Suprapubic skin (tissue), 4 donors: ENCODE data around the gene SHFL. TPM values are rescaled to one million over a fixed set of nuclear protein-coding genes. Genes with fewer than 3 reads are reported as not detected.

Experiments used
- DNase-seq, 2 donors: peaks; one replicate each; pipeline ENCODE4 v3.0.0-alpha.2; 2019; ENCODE audit warnings: low spot score in 2 of 2
- H3K27ac ChIP-seq: fragments of 200-600 bp; sonication (generic); one replicate; pipeline ENCODE4 v1.5.1; 2019
- H3K27me3 ChIP-seq: fragments of 200-600 bp; sonication (generic); one replicate; pipeline ENCODE4 v1.5.1; 2019
- H3K36me3 ChIP-seq: fragments of 200-600 bp; sonication (generic); one replicate; pipeline ENCODE4 v1.5.1; 2019
- H3K4me1 ChIP-seq: fragments of 200-600 bp; sonication (generic); one replicate; pipeline ENCODE4 v1.5.1; 2019
- H3K4me3 ChIP-seq: fragments of 200-600 bp; sonication (generic); one replicate; pipeline ENCODE4 v1.5.1; 2019; ENCODE audit warnings: mild to moderate bottlenecking
- H3K9me3 ChIP-seq: fragments of 200-600 bp; sonication (generic); one replicate; pipeline ENCODE4 v1.5.1; 2019
- CTCF ChIP-seq, 2 donors: fragments of 200-600 bp in 1 of 2; fragments of 450-650 bp in 1 of 2; sonication (generic) in 1 of 2; IDR thresholded peaks; one replicate each; pipeline ENCODE4 v1.5.1; 2016 to 2019; ENCODE audit warnings: antibody characterized with exemption in 2 of 2, mild to moderate bottlenecking in 1 of 2, moderate library complexity in 1 of 2
- EP300 ChIP-seq: sonication (generic); formaldehyde crosslinking; IDR thresholded peaks from one replicate; pipeline ENCODE4 v1.6.1; 2017; ENCODE audit warnings: antibody characterized with exemption
- POLR2A ChIP-seq, 2 donors: fragments of 450-650 bp; IDR thresholded peaks; one replicate each; pipeline ENCODE4 v1.6.1; 2017; ENCODE audit warnings: antibody characterized with exemption in 2 of 2, mild to moderate bottlenecking in 2 of 2, moderate library complexity in 2 of 2
- POLR2AphosphoS5 ChIP-seq, 3 donors: sonication (generic); formaldehyde crosslinking; IDR thresholded peaks; one replicate each; pipeline ENCODE4 v1.6.1; 2017; ENCODE audit warnings: antibody characterized with exemption in 3 of 3
- WGBS: methylation state at CpG from one replicate; pipeline ENCODE4 v1.1.5; 2018; 5-methylcytosine and 5-hydroxymethylcytosine counted together
- total RNA-seq, 4 donors: library from RNA; depleted of rRNA; stranded (reverse); fragments of >200 nt; gene quantifications; one replicate each; pipeline ENCODE4 v1.1.0, GENCODE V29; 2016

Gene SHFL
- total RNA-seq, 4 donors from 2014 or later = 11.8 to 26.7 (median 22.3) TPM

DNA sequence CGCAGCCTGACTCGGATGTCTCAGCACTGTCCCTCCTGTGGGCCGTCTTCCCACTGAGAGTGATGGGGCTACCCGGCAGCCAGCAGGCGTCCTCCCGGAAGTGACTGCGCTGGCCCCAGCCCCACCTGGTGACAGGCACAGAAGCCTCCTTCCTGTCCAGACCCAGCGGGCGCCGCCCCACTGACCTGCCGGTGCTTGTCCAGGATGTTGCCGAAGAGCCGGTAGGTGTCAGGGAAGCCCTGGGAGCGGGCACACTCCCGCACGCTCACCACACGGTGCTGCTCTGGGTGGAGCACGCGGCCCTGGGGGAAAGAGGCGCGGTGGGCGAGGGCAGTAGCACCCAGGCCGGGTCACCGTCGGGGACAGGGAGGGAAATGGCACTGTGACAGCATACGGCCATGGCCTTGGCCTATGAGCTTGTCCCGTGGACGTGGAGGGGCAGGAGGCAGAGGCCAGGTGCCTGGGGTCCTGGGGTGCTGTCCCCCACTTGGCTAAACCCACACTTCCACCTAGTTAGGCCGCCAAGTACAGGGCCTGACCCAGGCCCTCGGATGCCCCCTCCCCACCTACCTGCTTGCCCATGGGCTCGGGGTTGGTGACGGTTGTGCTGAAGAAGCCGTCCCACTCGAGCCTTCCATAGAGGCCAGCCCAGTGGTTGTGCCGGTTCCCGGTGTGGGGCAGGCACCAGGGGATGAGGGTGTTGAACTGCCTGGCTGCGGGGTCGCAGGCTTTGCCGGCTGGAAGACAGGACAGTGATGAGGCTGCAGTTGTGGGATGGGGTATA, 49.6 kb downstream of the SHFL start:
- H3K9me3 ChIP-seq = no peaks in the 10 kb centered on the region
- WGBS = 82% methylated on average over 32 of the region's 39 CpGs
- no peaks in the 10 kb centered on the region for H3K27me3 ChIP-seq
- no peak overlapping the region for H3K27ac ChIP-seq
- H3K4me3 ChIP-seq = no peak overlapping the region
- H3K4me1 ChIP-seq = no peaks in the 10 kb centered on the region
- peaks cover 82% of the 10 kb centered on the region for H3K36me3 ChIP-seq
- TF ChIP-seq POLR2A (IDR thresholded peaks at IDR 0.05) = no peak
- no peak for TF ChIP-seq CTCF (IDR thresholded peaks at IDR 0.05)
- TF ChIP-seq POLR2AphosphoS5 (IDR thresholded peaks at IDR 0.05) = no peak
- TF ChIP-seq EP300 = no peak
- DNase-seq = no peak

DNA sequence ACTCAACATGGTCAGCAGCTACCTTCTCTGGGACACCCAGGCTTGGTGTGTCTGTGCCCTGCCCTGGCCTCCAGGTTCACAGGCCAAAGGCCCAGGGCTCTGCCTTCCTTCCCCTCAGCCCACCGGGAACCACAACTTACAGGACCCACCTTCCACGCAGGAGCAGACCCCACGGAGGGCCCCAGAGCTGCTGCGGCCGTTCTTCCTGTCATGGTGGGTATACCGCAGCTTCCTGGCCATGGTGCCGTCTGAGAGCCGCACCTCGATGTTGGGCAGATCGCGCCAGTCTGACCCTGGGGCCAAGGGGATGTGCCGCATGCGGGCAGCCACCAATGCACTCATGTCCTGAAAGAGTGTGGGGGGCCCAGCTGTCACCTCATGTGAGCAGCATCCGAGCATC, 50.8 kb downstream of the SHFL start:
- no peak for TF ChIP-seq EP300
- no peak for TF ChIP-seq CTCF (IDR thresholded peaks at IDR 0.05)
- no peak for TF ChIP-seq POLR2AphosphoS5 (IDR thresholded peaks at IDR 0.05)
- no peak for TF ChIP-seq POLR2A (IDR thresholded peaks at IDR 0.05)
- H3K4me1 ChIP-seq = no peaks in the 10 kb centered on the region
- WGBS = no CpG with 5 or more reads among the region's 14 CpGs
- H3K9me3 ChIP-seq = no peaks in the 10 kb centered on the region
- no peak overlapping the region for H3K27ac ChIP-seq
- peaks cover 94% of the 10 kb centered on the region for H3K36me3 ChIP-seq
- H3K4me3 ChIP-seq = no peak overlapping the region
- H3K27me3 ChIP-seq = no peaks in the 10 kb centered on the region
- no peak for DNase-seq

DNA sequence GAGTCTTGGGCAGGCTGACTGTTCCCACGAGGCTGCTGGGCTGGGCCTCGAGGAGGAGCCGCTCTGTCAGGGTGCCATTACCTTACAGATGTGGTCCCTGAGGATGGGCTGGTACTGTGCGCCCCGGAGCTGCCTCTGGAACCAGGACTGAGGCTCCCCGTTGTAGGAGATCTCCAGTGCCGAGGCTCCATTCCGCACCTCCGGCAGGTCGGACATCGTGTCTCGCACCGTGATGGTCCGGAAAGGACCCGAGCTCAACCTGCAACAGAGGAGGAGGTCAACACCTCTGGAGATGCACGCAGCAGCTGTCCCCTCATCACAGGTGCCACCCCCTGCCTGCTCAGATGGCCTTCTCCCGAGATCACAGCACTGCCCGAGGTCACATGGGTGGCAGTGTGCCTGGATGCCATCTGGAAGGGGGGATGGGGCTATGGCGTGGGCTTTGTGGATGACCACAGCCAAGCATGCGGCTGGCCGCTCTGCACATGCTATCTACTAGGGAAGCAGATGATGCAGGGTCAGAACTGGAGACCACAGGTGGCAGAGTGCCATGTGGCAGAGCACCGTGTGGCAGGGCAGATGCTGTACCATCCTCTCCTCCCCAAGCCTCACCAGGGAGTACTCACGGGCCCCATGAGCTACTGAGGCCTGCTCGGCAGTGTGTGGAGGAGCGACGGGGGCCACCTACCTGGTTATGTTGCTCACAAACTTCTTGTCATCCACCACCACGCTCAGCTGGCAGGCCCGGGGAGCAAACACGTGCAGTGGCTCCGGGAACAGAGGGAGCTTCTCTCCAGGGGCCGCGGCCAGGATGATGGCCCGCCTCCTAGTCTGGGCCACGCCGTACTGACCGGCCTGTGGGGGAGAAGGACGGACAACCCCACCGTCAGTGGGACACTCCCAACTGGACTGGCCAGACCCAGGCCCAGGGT, 51.9 kb downstream of the SHFL start:
- Histone ChIP-seq H3K27me3 (no peaks in the 10 kb centered on the region), H3K27ac (no peak overlapping the region), H3K4me3 (no peak overlapping the region), H3K36me3 (peaks cover 99% of the 10 kb centered on the region), H3K9me3 (no peaks in the 10 kb centered on the region), H3K4me1 (no peaks in the 10 kb centered on the region)
- no peak for DNase-seq
- WGBS = 84% methylated on average over 12 of the region's 38 CpGs
- TF ChIP-seq EP300 = no peak
- no peak for TF ChIP-seq CTCF (IDR thresholded peaks at IDR 0.05)
- no peak for TF ChIP-seq POLR2AphosphoS5 (IDR thresholded peaks at IDR 0.05)
- no peak for TF ChIP-seq POLR2A (IDR thresholded peaks at IDR 0.05)

GRCh38 chr19:10138879-10139795, 53.0 kb downstream of the SHFL start:
- WGBS = 98% methylated on average over 13 of the region's 27 CpGs
- H3K4me1 ChIP-seq = no peaks in the 10 kb centered on the region

More at GRCh38 chr19:10138879-10139795, 53.0 kb downstream of the SHFL start:
- TF ChIP-seq POLR2AphosphoS5 (IDR thresholded peaks at IDR 0.05) (no peak), EP300 (no peak), POLR2A (IDR thresholded peaks at IDR 0.05) (no peak), CTCF (IDR thresholded peaks at IDR 0.05) (no peak)
- Histone ChIP-seq H3K27ac (no peak overlapping the region), H3K4me3 (no peak overlapping the region), H3K36me3 (peaks cover 100% of the 10 kb centered on the region), H3K9me3 (no peaks in the 10 kb centered on the region), H3K27me3 (no peaks in the 10 kb centered on the region)
- DNase-seq = no peak
